GM19239 (cell line): ENCODE results near the gene PHF14.

Experiments
- DNase-seq: peaks from one replicate; pipeline ENCODE4 v3.0.0; 2011; ENCODE audit warnings: low spot score; ENCODE audit not compliant: insufficient read length
- FAIRE-seq: peaks from 2 replicates; lab custom pipeline; 2011; peaks lifted over from hg19 to GRCh38; lab: Jason Lieb, UNC

PHF14 gene

GRCh38 chr7:11168650-11169170 lies 195.0 kb downstream of the PHF14 start:
- DNase-seq: no peak

DNA sequence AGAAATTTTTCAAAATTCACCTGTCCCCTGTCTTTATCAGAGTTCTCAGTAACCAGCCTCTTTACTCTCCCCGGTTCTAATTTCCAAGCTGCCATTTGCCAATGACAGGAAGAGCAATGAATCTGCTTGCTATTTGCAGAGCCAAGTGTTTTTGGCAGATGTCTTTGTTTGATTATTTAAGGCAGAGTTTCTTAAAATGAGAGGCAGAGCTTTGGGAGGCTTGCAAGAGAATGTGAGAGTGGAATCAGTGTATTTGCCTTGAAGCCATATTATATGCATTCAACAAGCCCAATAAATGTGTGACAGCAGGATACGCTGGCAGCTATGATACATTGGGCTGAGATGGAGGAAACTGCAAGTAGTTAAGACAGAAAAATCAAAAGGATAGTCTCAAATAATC lies 196.5 kb downstream of the PHF14 start:
- no peak for FAIRE-seq
- no peak for DNase-seq

More at GRCh38 chr7:11168650-11169170, 195.0 kb downstream of the PHF14 start:
- no peak for FAIRE-seq

GRCh38 chr7:11170863-11171568 lies 197.3 kb downstream of the PHF14 start:
- no peak for DNase-seq
- FAIRE-seq: no peak

DNA sequence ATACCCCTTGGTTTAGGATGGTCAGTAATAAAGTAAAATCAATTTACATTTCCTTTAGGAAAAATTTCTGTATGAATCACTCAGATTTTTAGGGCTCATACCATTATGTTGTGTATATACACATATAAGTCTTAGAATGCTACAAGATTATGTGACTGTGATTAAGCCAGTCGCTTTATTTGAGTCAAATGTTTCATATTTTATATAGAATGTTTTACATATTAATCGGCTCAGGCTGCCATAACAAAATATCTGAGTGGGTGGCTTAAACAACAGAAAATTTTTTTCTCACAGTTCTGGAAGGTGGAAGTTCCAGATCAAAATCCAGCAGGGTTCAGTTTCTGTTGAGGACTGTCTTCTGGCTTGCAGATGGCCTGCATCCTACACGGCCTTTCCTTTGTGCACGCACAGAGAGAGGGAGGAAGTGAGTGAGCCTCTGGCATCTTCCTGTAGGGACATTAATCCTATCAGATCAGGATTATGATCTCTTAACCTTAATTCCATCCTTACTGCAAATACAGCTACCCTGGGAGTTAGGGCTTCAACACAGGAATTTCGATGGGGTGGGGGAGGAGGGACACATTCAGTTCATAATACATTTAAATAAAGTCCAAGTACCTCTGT lies 198.0 kb downstream of the PHF14 start:
- DNase-seq (no peak), FAIRE-seq (no peak)

DNA sequence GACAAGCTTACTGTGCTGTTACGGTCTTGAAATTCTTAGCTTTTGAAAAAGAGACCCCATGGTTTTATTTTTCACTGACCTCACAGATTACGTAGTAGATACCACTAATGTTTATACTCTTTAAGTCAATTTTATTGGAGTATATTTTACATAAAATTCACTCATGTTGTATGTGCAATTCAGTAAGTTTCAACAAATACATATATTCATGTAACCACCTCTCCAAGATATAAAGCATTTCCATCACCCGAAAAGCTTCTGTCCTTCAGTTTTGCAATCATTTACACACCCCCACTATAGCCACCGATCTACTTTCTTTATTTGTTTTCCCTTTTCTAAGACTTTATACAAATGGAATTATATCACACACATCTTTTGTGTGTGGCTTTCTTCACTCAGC lies 199.2 kb downstream of the PHF14 start:
- FAIRE-seq (no peak), DNase-seq (no peak)

DNA sequence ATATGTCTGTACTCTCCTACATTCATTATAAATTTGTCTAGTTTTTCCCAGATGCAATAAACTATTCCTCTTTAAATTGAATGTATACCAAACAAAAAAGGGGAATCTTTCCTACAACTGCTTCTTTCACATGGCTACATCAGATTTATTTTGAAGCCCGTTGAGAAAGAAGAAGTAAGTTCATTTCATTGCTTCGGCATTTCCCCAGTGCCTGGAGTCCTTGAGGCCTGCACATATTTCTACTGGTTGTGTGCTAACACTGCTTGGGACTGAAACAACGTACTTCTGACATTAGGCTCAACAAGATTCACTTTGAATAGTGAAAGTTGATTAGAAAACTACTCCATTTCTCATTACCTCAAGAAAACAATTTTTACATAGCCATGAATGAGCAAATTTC lies 201.7 kb downstream of the PHF14 start:
- DNase-seq: no peak
- FAIRE-seq: no peak

DNA sequence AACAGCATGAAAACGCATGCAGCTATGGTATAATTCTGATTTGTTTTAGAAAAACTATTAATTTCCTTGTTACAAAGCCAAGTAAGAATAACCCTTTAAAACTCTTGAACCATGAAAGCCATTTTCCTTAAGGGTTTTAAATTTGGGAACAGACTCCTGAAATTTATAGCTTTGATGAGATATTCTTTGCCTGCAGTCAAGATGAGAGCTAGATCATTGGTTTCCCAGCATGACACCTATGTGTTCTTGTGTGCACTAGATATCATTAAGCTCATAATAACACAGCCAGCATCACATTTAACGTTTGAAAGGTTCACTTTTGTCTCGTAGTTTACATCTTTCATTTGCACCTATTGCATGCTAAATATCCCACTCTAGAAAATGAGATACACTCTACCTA lies 202.2 kb downstream of the PHF14 start:
- DNase-seq (no peak), FAIRE-seq (no peak)

DNA sequence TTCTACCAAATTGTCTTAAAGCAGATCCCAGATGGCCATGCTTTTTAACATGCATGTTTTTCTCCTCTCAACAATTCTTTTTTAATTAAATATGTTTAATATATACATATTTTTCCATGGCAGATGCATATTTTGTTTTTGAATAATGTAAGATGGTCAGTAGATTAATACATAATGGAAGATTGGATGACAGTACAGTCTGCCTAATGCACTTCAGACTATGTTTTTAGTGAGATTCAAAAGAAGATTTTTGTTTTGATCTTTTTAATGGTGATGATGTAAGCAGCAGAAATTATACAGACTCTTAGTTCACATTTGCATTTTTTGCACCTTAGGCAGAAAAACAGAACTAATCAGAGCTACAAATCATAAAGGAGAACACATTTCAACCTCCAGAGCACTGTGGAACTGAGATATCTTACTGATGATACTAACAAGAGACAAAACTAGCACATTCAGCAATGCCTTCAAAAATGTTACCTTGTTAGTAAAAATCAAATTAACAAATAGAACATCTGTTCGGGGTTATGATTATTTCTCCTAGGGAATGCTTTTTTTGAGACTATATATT lies 203.4 kb downstream of the PHF14 start:
- DNase-seq: no peak
- FAIRE-seq: no peak

- DNase-seq: no peak
- no peak for FAIRE-seq
These were observed 204.1 kb downstream of the PHF14 start for GRCh38 chr7:11177793-11178192.

DNA sequence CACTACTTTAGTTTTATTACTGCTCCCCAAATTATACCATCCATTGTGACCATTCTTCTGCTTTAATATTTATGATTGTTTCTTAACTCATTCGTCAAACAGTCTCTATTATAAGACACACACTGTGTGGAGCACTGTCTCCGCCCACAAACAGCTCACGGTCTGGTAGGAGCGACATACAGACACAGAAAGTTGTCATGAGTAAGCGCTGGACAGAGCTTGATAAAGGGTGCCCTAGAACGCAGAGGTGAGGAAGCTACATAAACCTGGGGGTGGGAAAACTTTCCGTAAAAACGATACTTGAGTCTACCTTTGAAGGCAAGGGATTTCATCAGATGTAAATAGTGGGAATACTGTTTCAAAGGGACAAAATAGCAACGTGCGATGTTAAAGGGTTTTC lies 207.9 kb downstream of the PHF14 start:
- no peak for DNase-seq
- FAIRE-seq: no peak

- DNase-seq (no peak), FAIRE-seq (no peak)
These were observed 209.1 kb downstream of the PHF14 start for GRCh38 chr7:11182736-11183135.

GRCh38 chr7:11185179-11185815 lies 211.6 kb downstream of the PHF14 start:
- FAIRE-seq: no peak
- DNase-seq: no peak

DNA sequence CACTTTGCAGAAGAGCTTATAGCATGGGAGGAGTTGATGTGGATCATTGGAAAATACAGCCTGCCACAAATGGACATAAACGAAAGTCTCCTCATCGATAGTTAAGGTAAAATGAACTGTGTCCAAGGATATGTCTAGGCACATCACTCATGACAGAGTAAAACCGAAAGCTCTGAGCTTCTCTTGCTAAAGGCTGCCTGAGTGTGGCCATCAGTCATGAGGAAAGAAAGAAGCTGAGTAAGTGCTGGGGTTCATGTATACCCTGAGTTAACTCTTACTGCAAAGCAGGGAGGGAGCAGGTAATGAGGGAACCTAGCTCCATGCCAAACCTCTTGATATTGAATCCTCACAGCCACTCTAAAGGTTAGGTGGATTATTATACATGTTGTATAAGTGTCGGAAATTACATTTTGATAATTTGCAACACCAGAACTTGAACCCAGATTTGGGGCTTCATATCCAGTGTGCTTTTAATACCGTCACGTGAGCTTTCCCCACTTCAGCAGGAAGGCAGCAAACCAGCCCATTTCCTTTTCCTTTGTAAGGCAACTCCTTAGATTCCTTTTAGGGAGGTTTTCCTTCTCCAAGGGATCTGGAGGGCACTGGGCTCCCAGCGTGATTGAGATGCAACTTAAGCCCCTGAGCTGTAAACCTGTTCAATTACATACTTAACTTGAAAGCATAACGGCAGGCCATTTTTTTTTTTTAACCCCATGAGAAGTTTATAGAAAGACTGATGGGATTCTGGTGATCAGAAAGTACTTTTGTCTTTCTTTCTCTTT lies 215.0 kb downstream of the PHF14 start:
- FAIRE-seq: no peak
- DNase-seq: no peak

GRCh38 chr7:11191081-11191480 lies 217.4 kb downstream of the PHF14 start:
- FAIRE-seq (no peak), DNase-seq (no peak)

- FAIRE-seq: no peak
- no peak for DNase-seq
These were observed 218.0 kb downstream of the PHF14 start for GRCh38 chr7:11191574-11192220.

DNA sequence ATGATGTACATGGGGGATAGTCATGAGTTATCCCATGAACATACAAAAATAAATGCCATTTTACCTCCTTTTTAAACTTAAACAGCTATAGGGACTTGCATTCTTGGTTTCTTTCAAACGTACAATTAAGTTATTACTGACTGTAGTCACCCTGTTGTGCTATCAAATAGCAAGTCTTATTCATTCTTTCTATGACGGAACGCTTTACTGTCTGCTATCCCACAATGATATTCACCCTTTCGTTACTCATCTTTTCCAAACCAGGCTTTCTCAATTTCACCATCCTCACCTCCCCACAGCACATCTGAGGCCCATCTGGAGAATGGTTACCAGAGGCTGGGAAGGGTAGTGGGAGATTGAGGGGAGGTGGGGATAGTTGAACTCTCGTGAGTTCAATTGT lies 218.8 kb downstream of the PHF14 start:
- no peak for FAIRE-seq
- no peak for DNase-seq

- FAIRE-seq: no peak
- DNase-seq: no peak
These were observed 219.6 kb downstream of the PHF14 start for GRCh38 chr7:11193131-11193867.

DNA sequence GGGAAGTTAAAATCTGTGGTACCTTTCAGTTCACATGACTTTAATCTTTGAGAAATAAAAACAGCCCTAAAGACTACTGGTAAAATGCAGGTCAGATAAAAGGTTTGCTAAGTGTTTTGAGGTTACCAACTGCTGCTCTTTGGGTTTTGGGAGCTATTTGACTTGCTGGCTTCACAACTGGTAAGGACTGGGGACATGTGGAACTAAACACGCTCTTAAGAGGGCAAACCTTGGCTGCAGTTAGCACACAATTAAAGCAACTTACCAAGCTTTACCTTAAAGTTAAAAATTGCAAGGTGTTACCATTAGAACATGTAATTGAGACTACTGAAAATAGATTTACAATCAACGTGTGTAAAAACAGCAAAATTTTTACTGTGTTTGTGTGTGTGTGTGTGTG lies 220.2 kb downstream of the PHF14 start:
- DNase-seq (no peak), FAIRE-seq (no peak)

DNA sequence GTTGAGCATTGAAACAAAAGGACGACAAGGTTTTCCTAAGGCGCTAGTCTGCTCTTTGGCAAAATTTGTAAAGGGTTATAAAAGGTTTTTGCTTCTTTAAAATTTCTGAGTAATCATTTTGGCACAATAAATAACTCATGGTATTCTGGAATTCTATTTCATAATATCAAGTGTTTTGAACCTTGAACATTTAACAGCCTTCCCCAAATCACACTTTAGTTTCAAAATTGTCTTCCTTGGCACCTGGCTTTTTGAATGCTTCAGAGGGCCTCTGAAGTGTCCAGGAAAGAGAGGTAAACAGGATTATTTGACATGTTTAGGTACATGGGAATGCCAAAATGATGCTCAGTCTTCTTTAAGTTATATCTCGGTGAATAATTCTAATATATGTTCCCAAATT lies 220.8 kb downstream of the PHF14 start:
- DNase-seq (no peak), FAIRE-seq (no peak)
